Ureter (tissue), 1 donor: Measurements from ENCODE around the gene LETMD1. TPM values are rescaled to one million over a fixed set of nuclear protein-coding genes. Genes with fewer than 3 reads are reported as not detected.
A peak's percentile ranks its signal among the peaks of the same experiment; 100 is the strongest.
"Not testable (repeated sequence)": the region's sequence is repeated elsewhere in the genome, so short reads cannot be mapped to it uniquely, and the experiment has no call there.

ENCODE experiments used
- DNase-seq: peaks from one replicate; pipeline ENCODE4 v3.0.0-alpha.2; 2020; ENCODE audit warnings: low spot score
- total RNA-seq: library from RNA; stranded (reverse); gene quantifications from one replicate; pipeline ENCODE4 v1.2.4, GENCODE V29; 2023
- donor health status: DM: yes; HTN: yes; CAD: no.

LETMD1 gene
- total RNA-seq, result 97.8 TPM

GRCh38 chr12:51047655-51048540 lies at the start of gene LETMD1:
Gene LETMD1 (plus strand): TSS chr12:51048327. CDS start chr12:51048357, 30 bp downstream.
- peak; percentile 96 for DNase-seq

GRCh38 chr12:50999093-50999492 lies 49.0 kb upstream of the LETMD1 start:
- DNase-seq, result no peak

- DNase-seq, result no peak
Measured at GRCh38 chr12:51000245-51000644, 47.9 kb upstream of the LETMD1 start.

- DNase-seq, result no peak
Measured at GRCh38 chr12:51001799-51002198, 46.3 kb upstream of the LETMD1 start.

- no peak for DNase-seq
Measured at GRCh38 chr12:51004504-51004903, 43.6 kb upstream of the LETMD1 start.

GRCh38 chr12:51005030-51005429 lies 43.1 kb upstream of the LETMD1 start:
- no peak for DNase-seq

GRCh38 chr12:51005671-51006070 lies 42.5 kb upstream of the LETMD1 start:
- no peak for DNase-seq

- no peak for DNase-seq
Measured at GRCh38 chr12:51008329-51009055, 39.6 kb upstream of the LETMD1 start.

GRCh38 chr12:51009056-51009440 lies 39.1 kb upstream of the LETMD1 start:
- DNase-seq, result peak; percentile 69

- no peak for DNase-seq
Measured at GRCh38 chr12:51011955-51012354, 36.2 kb upstream of the LETMD1 start.

- DNase-seq, result no peak
Measured at GRCh38 chr12:51012570-51013236, 35.4 kb upstream of the LETMD1 start.

GRCh38 chr12:51013441-51013840 lies 34.7 kb upstream of the LETMD1 start:
- no peak for DNase-seq

- not testable (repeated sequence) for DNase-seq
Measured at GRCh38 chr12:51014467-51014866, 33.7 kb upstream of the LETMD1 start.

- DNase-seq, result no peak
Measured at GRCh38 chr12:51017452-51017851, 30.7 kb upstream of the LETMD1 start.

GRCh38 chr12:51018956-51019355 lies 29.2 kb upstream of the LETMD1 start:
- DNase-seq, result no peak

- DNase-seq, result no peak
Measured at GRCh38 chr12:51019927-51020326, 28.2 kb upstream of the LETMD1 start.

GRCh38 chr12:51020448-51021182 lies 27.5 kb upstream of the LETMD1 start:
- no peak for DNase-seq

- DNase-seq, result no peak
Measured at GRCh38 chr12:51021694-51022093, 26.4 kb upstream of the LETMD1 start.

GRCh38 chr12:51023625-51024382 lies 24.3 kb upstream of the LETMD1 start:
- DNase-seq, result no peak

- DNase-seq, result no peak
Measured at GRCh38 chr12:51025338-51025835, 22.7 kb upstream of the LETMD1 start.
